A673 (cell line): ENCODE measurements around the gene MKX.

ENCODE experiments used
- EZH2 ChIP-seq: fragments of 200-600 bp; sonication (generic); IDR thresholded peaks from 2 replicates; pipeline ENCODE4 v1.6.1; 2017; ENCODE audit warnings: borderline replicate concordance, low read depth, mild to moderate bottlenecking, mixed read lengths, antibody characterized with exemption, low read length; ENCODE audit not compliant: poor library complexity, severe bottlenecking
- TF ChIP-seq, protein P1 (sequence below): fragments of 300-800, 200-600 bp; sonication (generic); conservative IDR thresholded peaks from 2 replicates; pipeline ENCODE4 v1.5.1; 2017; ENCODE audit warnings: low read depth, mild to moderate bottlenecking, antibody characterized with exemption, low read length, moderate library complexity, mixed read lengths

- TF ChIP-seq, protein P1, sequence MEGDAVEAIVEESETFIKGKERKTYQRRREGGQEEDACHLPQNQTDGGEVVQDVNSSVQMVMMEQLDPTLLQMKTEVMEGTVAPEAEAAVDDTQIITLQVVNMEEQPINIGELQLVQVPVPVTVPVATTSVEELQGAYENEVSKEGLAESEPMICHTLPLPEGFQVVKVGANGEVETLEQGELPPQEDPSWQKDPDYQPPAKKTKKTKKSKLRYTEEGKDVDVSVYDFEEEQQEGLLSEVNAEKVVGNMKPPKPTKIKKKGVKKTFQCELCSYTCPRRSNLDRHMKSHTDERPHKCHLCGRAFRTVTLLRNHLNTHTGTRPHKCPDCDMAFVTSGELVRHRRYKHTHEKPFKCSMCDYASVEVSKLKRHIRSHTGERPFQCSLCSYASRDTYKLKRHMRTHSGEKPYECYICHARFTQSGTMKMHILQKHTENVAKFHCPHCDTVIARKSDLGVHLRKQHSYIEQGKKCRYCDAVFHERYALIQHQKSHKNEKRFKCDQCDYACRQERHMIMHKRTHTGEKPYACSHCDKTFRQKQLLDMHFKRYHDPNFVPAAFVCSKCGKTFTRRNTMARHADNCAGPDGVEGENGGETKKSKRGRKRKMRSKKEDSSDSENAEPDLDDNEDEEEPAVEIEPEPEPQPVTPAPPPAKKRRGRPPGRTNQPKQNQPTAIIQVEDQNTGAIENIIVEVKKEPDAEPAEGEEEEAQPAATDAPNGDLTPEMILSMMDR = no peak
- no peak for TF ChIP-seq EZH2
Measured at GRCh38 chr10:27678166-27678565, 67.5 kb downstream of the MKX start.
